ENCODE data around the gene EFNB3.

The EFNB3 gene

DNA sequence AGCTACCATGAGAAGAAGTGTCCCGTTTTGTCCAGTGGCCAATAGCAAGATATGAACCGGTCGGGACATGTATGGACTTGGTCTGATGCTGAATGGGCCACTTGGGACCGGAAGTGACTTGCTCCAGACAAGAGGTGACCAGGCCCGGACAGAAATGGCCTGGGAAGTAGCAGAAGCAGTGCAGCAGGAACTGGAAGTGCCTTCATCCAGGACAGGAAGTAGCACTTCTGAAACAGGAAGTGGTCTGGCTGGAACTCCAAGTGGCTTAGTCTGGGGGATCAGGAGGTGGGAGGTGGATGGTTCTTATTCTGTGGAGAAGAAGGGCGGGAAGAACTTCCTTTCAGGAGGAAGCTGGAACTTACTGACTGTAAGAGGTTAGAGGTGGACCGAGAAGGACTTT lies 5.3 kb downstream of the EFNB3 start:
- 87 to 88% methylated on average over 7 of the region's 7 CpGs for WGBS, 2 experiments
- H3K27me3 ChIP-seq (ENCODE audit: control insufficient read depth, insufficient read depth, low read length, poor library complexity, severe bottlenecking), result peaks cover 7% of the 10 kb centered on the region
- H3K4me1 ChIP-seq (ENCODE audit: control insufficient read depth, insufficient read depth, low read length), result peaks cover 53% of the 10 kb centered on the region
- no peak overlapping the region for H3K27ac ChIP-seq (ENCODE audit: insufficient read depth, low read depth, low read length, poor library complexity, severe bottlenecking)
- H3K36me3 ChIP-seq (ENCODE audit: control insufficient read depth, insufficient read depth, low read length), result peaks cover 6% of the 10 kb centered on the region
- no peaks in the 10 kb centered on the region for H3K9me3 ChIP-seq (ENCODE audit: control insufficient read depth, low read length)
- no peak overlapping the region for H3K4me3 ChIP-seq (ENCODE audit: insufficient read depth, low read depth, low read length)

DNA sequence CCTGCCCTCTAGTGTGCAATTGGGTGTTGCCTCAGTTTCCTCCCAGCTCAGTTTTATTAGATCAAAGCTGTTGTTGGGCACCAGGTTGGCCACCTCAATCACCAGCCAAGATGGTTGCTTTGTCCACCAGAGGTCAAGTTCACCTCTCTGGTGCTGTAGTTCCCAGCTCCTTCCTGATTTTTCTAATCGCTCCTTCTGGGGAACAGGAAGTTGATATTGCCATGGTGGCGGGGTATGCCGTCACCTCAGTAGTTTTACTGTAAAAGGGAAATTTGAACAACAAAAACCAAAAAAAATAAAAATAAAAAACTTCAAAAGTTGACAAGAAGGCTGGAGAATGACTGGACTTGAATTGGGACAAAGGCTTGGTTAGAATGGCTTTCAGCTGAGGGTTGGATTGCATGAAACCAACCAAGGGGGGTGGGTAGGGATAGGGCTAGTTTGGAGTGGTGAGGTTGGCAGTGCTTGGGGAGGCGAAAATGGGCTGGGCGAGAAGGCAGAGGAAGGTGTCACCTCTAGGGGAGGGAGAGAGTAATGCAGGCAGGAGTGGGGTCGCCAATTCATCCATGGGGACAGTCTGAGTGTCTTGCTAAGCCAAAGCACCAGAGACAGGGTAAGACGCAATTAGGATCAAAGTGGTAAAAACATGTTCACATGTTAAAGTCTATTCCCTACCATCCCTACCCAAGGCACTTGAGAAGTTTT lies 6.2 kb downstream of the EFNB3 start:
- no peak overlapping the region for H3K4me3 ChIP-seq (ENCODE audit: insufficient read depth, low read depth, low read length)
- peaks cover 6% of the 10 kb centered on the region for H3K36me3 ChIP-seq (ENCODE audit: control insufficient read depth, insufficient read depth, low read length)
- H3K27me3 ChIP-seq (ENCODE audit: control insufficient read depth, insufficient read depth, low read length, poor library complexity, severe bottlenecking), result peaks cover 4% of the 10 kb centered on the region
- H3K4me1 ChIP-seq (ENCODE audit: control insufficient read depth, insufficient read depth, low read length), result peaks cover 62% of the 10 kb centered on the region
- H3K9me3 ChIP-seq (ENCODE audit: control insufficient read depth, low read length), result no peaks in the 10 kb centered on the region
- peak overlapping the region; percentile 76 for H3K27ac ChIP-seq (ENCODE audit: insufficient read depth, low read depth, low read length, poor library complexity, severe bottlenecking)
- 70 to 73% methylated on average over 5 to 7 of the region's 7 CpGs for WGBS, 2 experiments

GRCh38 chr17:7712111-7712771 lies 7.2 kb downstream of the EFNB3 start:
- Histone ChIP-seq H3K27me3 (ENCODE audit: control insufficient read depth, insufficient read depth, low read length, poor library complexity, severe bottlenecking) (no peaks in the 10 kb centered on the region), H3K27ac (ENCODE audit: insufficient read depth, low read depth, low read length, poor library complexity, severe bottlenecking) (peak overlapping the region; percentile 76), H3K4me3 (ENCODE audit: insufficient read depth, low read depth, low read length) (no peak overlapping the region), H3K4me1 (ENCODE audit: control insufficient read depth, insufficient read depth, low read length) (peaks cover 56% of the 10 kb centered on the region), H3K36me3 (ENCODE audit: control insufficient read depth, insufficient read depth, low read length) (peaks cover 6% of the 10 kb centered on the region), H3K9me3 (ENCODE audit: control insufficient read depth, low read length) (no peaks in the 10 kb centered on the region)
- WGBS, 2 experiments, result 7 to 9% methylated on average over 18 to 19 of the region's 19 CpGs

DNA sequence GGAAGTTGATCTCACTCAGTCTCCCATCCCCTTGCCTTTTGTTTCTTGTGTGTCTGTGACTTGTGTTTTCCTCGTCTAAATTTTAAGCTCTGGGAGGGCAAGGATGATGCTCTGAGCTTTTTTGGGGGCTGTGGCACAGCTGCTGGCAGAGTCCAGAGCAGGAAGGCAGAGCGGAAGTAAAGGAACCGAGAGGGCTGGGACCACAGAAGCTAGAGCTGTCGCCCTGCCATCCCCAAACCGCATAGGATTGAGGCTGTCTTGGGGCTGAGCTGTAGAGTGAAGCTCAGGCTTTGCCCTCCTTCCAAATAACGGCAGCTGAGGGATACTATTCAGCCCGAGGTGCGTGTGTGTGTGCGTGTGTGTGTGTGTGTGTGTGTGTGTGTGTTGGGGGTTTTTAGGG lies 8.8 kb downstream of the EFNB3 start:
- Histone ChIP-seq H3K9me3 (ENCODE audit: control insufficient read depth, low read length) (no peaks in the 10 kb centered on the region), H3K36me3 (ENCODE audit: control insufficient read depth, insufficient read depth, low read length) (no peaks in the 10 kb centered on the region), H3K27me3 (ENCODE audit: control insufficient read depth, insufficient read depth, low read length, poor library complexity, severe bottlenecking) (peaks cover 11% of the 10 kb centered on the region), H3K4me3 (ENCODE audit: insufficient read depth, low read depth, low read length) (no peak overlapping the region), H3K4me1 (ENCODE audit: control insufficient read depth, insufficient read depth, low read length) (peaks cover 49% of the 10 kb centered on the region), H3K27ac (ENCODE audit: insufficient read depth, low read depth, low read length, poor library complexity, severe bottlenecking) (no peak overlapping the region)
- WGBS, 2 experiments, result 60 to 64% methylated on average over 8 to 9 of the region's 9 CpGs

DNA sequence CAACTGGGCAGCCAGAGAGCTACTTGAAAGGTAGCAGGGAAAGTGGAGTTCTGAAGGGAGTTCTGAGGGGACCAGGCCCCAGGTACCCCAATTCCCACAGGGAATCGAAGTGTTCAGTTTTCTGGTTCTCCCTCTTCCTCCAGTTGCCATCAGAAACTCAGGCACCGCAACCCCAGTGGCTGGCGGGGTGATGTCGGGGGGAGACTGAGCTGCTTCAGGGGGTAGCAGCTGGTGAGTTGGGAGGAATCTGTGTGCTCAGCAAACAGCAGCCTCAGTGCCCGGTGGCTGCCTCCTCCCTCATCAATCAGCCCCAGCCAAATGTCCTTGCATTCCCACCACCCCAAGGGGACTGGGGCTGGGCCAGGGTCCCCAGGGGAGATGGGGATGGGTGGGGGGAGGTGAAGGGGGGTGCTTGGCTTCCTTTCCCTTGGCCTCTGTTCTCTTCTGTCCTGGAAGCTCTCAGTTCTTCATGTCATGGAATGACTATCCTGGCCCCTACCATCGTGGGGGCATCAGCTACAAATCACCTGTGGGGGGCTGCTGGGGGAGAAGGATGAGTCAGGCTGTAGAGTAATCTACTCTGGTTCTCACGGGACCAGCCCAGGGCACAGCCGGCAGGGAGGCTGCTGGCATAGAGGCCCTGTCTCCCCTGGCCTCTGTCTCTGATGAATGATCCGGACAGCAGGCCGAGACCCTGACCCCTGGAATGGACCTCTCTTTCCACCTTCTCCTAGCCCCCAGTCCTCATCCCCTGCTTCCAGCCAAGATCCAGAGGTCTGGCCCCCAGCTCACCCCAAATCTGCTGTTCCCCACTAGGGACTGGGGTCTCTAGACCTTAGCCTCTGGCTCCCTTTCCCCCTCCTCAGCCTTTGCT lies 10.0 kb downstream of the EFNB3 start:
- H3K27ac ChIP-seq (ENCODE audit: insufficient read depth, low read depth, low read length, poor library complexity, severe bottlenecking), result no peak overlapping the region
- peaks cover 16% of the 10 kb centered on the region for H3K27me3 ChIP-seq (ENCODE audit: control insufficient read depth, insufficient read depth, low read length, poor library complexity, severe bottlenecking)
- H3K4me1 ChIP-seq (ENCODE audit: control insufficient read depth, insufficient read depth, low read length), result peaks cover 52% of the 10 kb centered on the region
- WGBS, 2 experiments, result 77 to 83% methylated on average over 10 of the region's 10 CpGs
- H3K9me3 ChIP-seq (ENCODE audit: control insufficient read depth, low read length), result no peaks in the 10 kb centered on the region
- H3K4me3 ChIP-seq (ENCODE audit: insufficient read depth, low read depth, low read length), result no peak overlapping the region
- no peaks in the 10 kb centered on the region for H3K36me3 ChIP-seq (ENCODE audit: control insufficient read depth, insufficient read depth, low read length)

GRCh38 chr17:7715936-7716886 lies 11.2 kb downstream of the EFNB3 start:
- H3K27me3 ChIP-seq (ENCODE audit: control insufficient read depth, insufficient read depth, low read length, poor library complexity, severe bottlenecking), result peaks cover 16% of the 10 kb centered on the region
- 50 to 51% methylated on average over 18 to 20 of the region's 20 CpGs for WGBS, 2 experiments
- H3K4me3 ChIP-seq (ENCODE audit: insufficient read depth, low read depth, low read length), result peak overlapping the region; percentile 68
- H3K9me3 ChIP-seq (ENCODE audit: control insufficient read depth, low read length), result no peaks in the 10 kb centered on the region
- H3K4me1 ChIP-seq (ENCODE audit: control insufficient read depth, insufficient read depth, low read length), result peaks cover 48% of the 10 kb centered on the region
- H3K27ac ChIP-seq (ENCODE audit: insufficient read depth, low read depth, low read length, poor library complexity, severe bottlenecking), result peak overlapping the region; percentile 30
- H3K36me3 ChIP-seq (ENCODE audit: control insufficient read depth, insufficient read depth, low read length), result no peaks in the 10 kb centered on the region

DNA sequence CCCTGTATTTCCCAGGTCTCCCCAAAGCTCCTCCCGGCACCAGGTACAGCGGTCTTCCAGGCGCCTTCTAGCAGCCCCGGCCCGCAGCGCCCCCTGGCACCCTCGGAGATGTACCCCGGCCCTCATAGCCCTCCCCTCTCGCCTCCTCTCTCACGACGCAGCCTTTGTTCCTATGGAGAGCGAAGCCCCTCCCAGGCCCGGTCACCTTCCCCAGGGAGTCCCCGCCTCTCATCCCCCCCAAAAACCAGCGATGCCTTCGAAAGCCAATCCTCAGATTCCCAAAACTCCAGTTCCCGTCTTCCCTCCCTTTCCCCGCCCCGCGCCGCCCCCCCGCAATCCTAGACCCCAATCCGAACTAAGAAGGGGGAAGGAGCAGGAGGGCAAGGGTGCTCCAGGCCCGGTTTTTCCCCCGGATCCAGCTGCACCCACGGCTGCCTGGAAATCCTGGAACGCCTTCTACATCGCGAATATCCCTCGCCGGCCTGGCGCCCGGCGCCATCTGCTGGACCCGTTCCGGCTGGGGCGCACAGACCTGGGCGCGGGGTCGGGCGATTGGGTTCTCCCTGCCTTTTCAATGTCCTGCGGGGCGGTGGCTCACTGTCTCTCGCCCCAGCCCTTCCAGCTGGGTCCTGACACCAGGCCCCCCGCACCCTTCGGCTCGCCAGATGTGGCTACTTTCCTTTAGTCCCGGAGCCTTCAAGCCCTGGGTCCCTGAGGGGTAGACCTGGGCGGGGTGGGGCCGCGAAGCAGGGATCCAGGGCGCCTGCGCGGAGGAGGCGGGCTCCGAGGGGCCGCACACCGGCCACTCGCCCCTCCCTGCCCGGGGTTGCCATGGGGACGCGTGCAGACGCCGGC lies 12.1 kb downstream of the EFNB3 start, which contains the start of gene DNAH2:
Gene DNAH2 (plus strand): TSS at position 844 of the 855 bp plus-strand sequence. CDS start 1,991 bp downstream, outside the sequence.
- H3K9me3 ChIP-seq (ENCODE audit: control insufficient read depth, low read length), result no peaks in the 10 kb centered on the region
- H3K36me3 ChIP-seq (ENCODE audit: control insufficient read depth, insufficient read depth, low read length), result no peaks in the 10 kb centered on the region
- 0% methylated on average over 61 to 64 of the region's 64 CpGs for WGBS, 2 experiments
- peaks cover 16% of the 10 kb centered on the region for H3K27me3 ChIP-seq (ENCODE audit: control insufficient read depth, insufficient read depth, low read length, poor library complexity, severe bottlenecking)
- H3K4me3 ChIP-seq (ENCODE audit: insufficient read depth, low read depth, low read length), result peak within 1 kb of the TSS; percentile 68
- H3K4me1 ChIP-seq (ENCODE audit: control insufficient read depth, insufficient read depth, low read length), result peaks cover 40% of the 10 kb centered on the region
- peak within 1 kb of the TSS; percentile 76 for H3K27ac ChIP-seq (ENCODE audit: insufficient read depth, low read depth, low read length, poor library complexity, severe bottlenecking)

GRCh38 chr17:7717756-7718350 lies 12.9 kb downstream of the EFNB3 start:
- Histone ChIP-seq H3K27ac (ENCODE audit: insufficient read depth, low read depth, low read length, poor library complexity, severe bottlenecking) (no peak overlapping the region), H3K4me3 (ENCODE audit: insufficient read depth, low read depth, low read length) (peak overlapping the region; percentile 68)
- WGBS, 2 experiments, result 13 to 14% methylated on average over 16 of the region's 16 CpGs

More at GRCh38 chr17:7717756-7718350, 12.9 kb downstream of the EFNB3 start:
- Histone ChIP-seq H3K27me3 (ENCODE audit: control insufficient read depth, insufficient read depth, low read length, poor library complexity, severe bottlenecking) (peaks cover 16% of the 10 kb centered on the region), H3K36me3 (ENCODE audit: control insufficient read depth, insufficient read depth, low read length) (no peaks in the 10 kb centered on the region), H3K4me1 (ENCODE audit: control insufficient read depth, insufficient read depth, low read length) (peaks cover 33% of the 10 kb centered on the region), H3K9me3 (ENCODE audit: control insufficient read depth, low read length) (no peaks in the 10 kb centered on the region)
